Measurements from ENCODE around the gene AATK.

DNA sequence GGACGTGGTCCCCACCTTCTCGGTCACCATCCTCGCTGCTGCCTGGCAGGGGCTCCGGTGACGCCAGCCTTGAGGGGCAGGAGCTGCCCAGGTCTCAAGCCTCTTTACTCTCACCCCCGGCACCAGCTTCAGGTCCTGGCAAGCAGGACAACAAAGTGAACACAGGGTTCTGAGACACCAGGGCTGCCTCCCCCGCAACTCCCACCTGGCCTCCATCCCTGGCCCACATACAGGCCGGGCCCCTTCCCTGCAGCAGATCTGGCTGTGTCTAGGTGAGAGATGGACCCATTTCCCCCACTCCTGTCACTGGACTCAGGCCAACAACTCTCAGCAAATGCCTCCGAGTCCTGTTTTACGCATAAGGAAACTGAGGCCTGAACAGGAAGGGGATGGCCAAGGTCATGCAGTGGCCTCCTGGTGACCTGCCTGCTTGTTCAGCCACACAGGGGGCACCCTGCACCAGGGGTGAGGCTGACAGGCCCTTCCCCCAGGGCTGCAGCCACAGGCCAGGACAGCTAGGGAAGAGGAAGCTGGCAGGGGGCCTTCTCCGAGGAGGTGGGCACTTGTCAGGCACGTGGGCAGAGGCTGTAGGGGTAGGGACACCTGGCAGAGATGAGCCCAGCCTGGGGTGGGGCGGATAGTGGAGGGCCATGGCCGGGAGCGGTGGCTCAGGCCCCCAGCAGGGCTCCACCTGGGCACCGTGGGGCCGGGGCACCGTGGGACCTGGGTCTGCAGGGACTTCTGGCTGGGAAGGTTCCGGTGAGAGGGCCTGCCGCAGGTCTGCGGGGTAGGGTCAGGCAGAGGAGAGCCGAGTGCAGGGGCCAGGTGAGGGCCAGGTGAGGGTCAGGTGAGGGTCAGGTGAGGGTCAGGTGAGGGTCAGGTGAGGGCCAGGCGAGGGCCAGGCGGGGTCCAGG is 47.5 kb downstream of the AATK start:
- TF ChIP-seq, protein P1, sequence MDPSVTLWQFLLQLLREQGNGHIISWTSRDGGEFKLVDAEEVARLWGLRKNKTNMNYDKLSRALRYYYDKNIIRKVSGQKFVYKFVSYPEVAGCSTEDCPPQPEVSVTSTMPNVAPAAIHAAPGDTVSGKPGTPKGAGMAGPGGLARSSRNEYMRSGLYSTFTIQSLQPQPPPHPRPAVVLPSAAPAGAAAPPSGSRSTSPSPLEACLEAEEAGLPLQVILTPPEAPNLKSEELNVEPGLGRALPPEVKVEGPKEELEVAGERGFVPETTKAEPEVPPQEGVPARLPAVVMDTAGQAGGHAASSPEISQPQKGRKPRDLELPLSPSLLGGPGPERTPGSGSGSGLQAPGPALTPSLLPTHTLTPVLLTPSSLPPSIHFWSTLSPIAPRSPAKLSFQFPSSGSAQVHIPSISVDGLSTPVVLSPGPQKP (IDR thresholded peaks at IDR 0.05; ENCODE audit: borderline replicate concordance, low read depth, low read length) = no peak
- TF ChIP-seq CTCF (conservative IDR thresholded peaks at IDR 0.05; ENCODE audit: low read depth, low read length) (no peak), POLR2A (IDR thresholded peaks at IDR 0.05; ENCODE audit: low read depth, low read length) (no peak), NFE2L2 (IDR thresholded peaks at IDR 0.05; ENCODE audit: low read depth, low read length) (no peak)

Measured in IMR-90 (cell line).